ENCODE results near the gene MED12L. TPM values are rescaled to one million over a fixed set of nuclear protein-coding genes. Genes with fewer than 3 reads are reported as not detected.

Gene MED12L
- total RNA-seq, 2 donors from 2014 or later, result 15.5 to 28.9 TPM

- H3K27ac Mint-ChIP-seq, result no peak overlapping the region
- no peak for DNase-seq
- no peaks in the 10 kb centered on the region for H3K27me3 Mint-ChIP-seq (ENCODE audit: insufficient read depth)
- H3K36me3 Mint-ChIP-seq (ENCODE audit: low read depth), result peaks cover 24% of the 10 kb centered on the region
- Histone ChIP-seq H3K4me1 (ENCODE audit: control insufficient read depth, insufficient read depth, low read length) (no peaks in the 10 kb centered on the region), H3K27ac (ENCODE audit: low read depth, low read length) (no peak overlapping the region), H3K4me3 (ENCODE audit: low read length) (no peak overlapping the region), H3K9me3 (ENCODE audit: control insufficient read depth, low read length) (no peaks in the 10 kb centered on the region), H3K9ac (ENCODE audit: extremely low read depth, low read length, poor library complexity, severe bottlenecking) (no peak overlapping the region), H3K27me3 (ENCODE audit: control insufficient read depth, insufficient read depth, low read length, poor library complexity, severe bottlenecking) (no peaks in the 10 kb centered on the region), H3K36me3 (ENCODE audit: control insufficient read depth, insufficient read depth, low read length) (peaks cover 8% of the 10 kb centered on the region)
- TF ChIP-seq CTCF (conservative IDR thresholded peaks at IDR 0.05), result no peak
- H3K4me3 Mint-ChIP-seq, result no peak overlapping the region
- peaks cover 1% of the 10 kb centered on the region for H3K9me3 Mint-ChIP-seq
- WGBS, 2 experiments (ENCODE audit: insufficient coverage in 1 of 2, insufficient read length in 1 of 2), result 94 to 100% methylated on average over 1 to 3 of the region's 3 CpGs
- peaks cover 3% of the 10 kb centered on the region for H3K4me1 Mint-ChIP-seq
Observed at GRCh38 chr3:151395806-151396205, 310.3 kb downstream of the MED12L start.

GRCh38 chr3:151398895-151399294 is 313.4 kb downstream of the MED12L start:
- Histone ChIP-seq H3K4me1 (ENCODE audit: control insufficient read depth, insufficient read depth, low read length) (no peaks in the 10 kb centered on the region), H3K4me3 (ENCODE audit: low read length) (no peak overlapping the region), H3K27me3 (ENCODE audit: control insufficient read depth, insufficient read depth, low read length, poor library complexity, severe bottlenecking) (no peaks in the 10 kb centered on the region), H3K9me3 (ENCODE audit: control insufficient read depth, low read length) (no peaks in the 10 kb centered on the region), H3K36me3 (ENCODE audit: control insufficient read depth, insufficient read depth, low read length) (peaks cover 8% of the 10 kb centered on the region), H3K9ac (ENCODE audit: extremely low read depth, low read length, poor library complexity, severe bottlenecking) (no peak overlapping the region), H3K27ac (ENCODE audit: low read depth, low read length) (no peak overlapping the region)
- peaks cover 5% of the 10 kb centered on the region for H3K4me1 Mint-ChIP-seq
- TF ChIP-seq CTCF (conservative IDR thresholded peaks at IDR 0.05), result no peak
- H3K4me3 Mint-ChIP-seq, result no peak overlapping the region
- 80 to 96% methylated on average over 2 to 4 of the region's 5 CpGs for WGBS, 2 experiments (ENCODE audit: insufficient coverage in 1 of 2, insufficient read length in 1 of 2)
- no peaks in the 10 kb centered on the region for H3K27me3 Mint-ChIP-seq (ENCODE audit: insufficient read depth)
- no peak overlapping the region for H3K27ac Mint-ChIP-seq
- DNase-seq, result no peak
- no peaks in the 10 kb centered on the region for H3K9me3 Mint-ChIP-seq
- H3K36me3 Mint-ChIP-seq (ENCODE audit: low read depth), result peaks cover 15% of the 10 kb centered on the region

- Histone ChIP-seq H3K4me1 (ENCODE audit: control insufficient read depth, insufficient read depth, low read length) (no peaks in the 10 kb centered on the region), H3K36me3 (ENCODE audit: control insufficient read depth, insufficient read depth, low read length) (peaks cover 5% of the 10 kb centered on the region), H3K27ac (ENCODE audit: low read depth, low read length) (no peak overlapping the region), H3K27me3 (ENCODE audit: control insufficient read depth, insufficient read depth, low read length, poor library complexity, severe bottlenecking) (no peaks in the 10 kb centered on the region), H3K4me3 (ENCODE audit: low read length) (no peak overlapping the region), H3K9me3 (ENCODE audit: control insufficient read depth, low read length) (no peaks in the 10 kb centered on the region), H3K9ac (ENCODE audit: extremely low read depth, low read length, poor library complexity, severe bottlenecking) (no peak overlapping the region)
- no peak overlapping the region for H3K27ac Mint-ChIP-seq
- peaks cover 5% of the 10 kb centered on the region for H3K4me1 Mint-ChIP-seq
- WGBS, 2 experiments (ENCODE audit: insufficient coverage in 1 of 2, insufficient read length in 1 of 2), result 89 to 94% methylated on average over 4 of the region's 4 CpGs
- no peaks in the 10 kb centered on the region for H3K9me3 Mint-ChIP-seq
- H3K4me3 Mint-ChIP-seq, result no peak overlapping the region
- no peak for DNase-seq
- H3K27me3 Mint-ChIP-seq (ENCODE audit: insufficient read depth), result no peaks in the 10 kb centered on the region
- no peak for TF ChIP-seq CTCF (conservative IDR thresholded peaks at IDR 0.05)
- peaks cover 6% of the 10 kb centered on the region for H3K36me3 Mint-ChIP-seq (ENCODE audit: low read depth)
Observed at GRCh38 chr3:151400341-151400740, 314.9 kb downstream of the MED12L start.
